Adrenal gland (tissue), 5 donors: Measurements from ENCODE around the gene POC1A.

ENCODE experiments used
- CTCF ChIP-seq, 6 experiments: fragments of 450-650 bp in 4 of 6; fragments of 200-600 bp in 2 of 6; sonication (generic) in 1 of 6; IDR thresholded peaks; 1 replicate in 5 of 6; 2 replicates in 1 of 6; pipeline versions ENCODE4 v1.5.1 to v1.8.0; 2016 to 2021; ENCODE audit warnings: antibody characterized with exemption in 6 of 6, mild to moderate bottlenecking in 2 of 6, moderate library complexity in 1 of 6
- POLR2A ChIP-seq, 2 donors: fragments of 450-650 bp; IDR thresholded peaks; one replicate each; pipeline ENCODE4 v1.6.1; 2017; ENCODE audit warnings: antibody characterized with exemption in 2 of 2, mild to moderate bottlenecking in 2 of 2, moderate library complexity in 1 of 2
- donor health status: DM: no; HTN: no; CAD: no.

GRCh38 chr3:52176180-52176752 is 22.0 kb upstream of the POC1A start:
- TF ChIP-seq POLR2A (IDR thresholded peaks at IDR 0.05) = no peak
- no peak for TF ChIP-seq CTCF (IDR thresholded peaks at IDR 0.05)
